PC-9 (cell line): Measurements from ENCODE around the gene CMTM8.

Experiments
- CTCF ChIP-seq: fragments of 200-600 bp; sonication (generic); conservative IDR thresholded peaks from 2 replicates; pipeline ENCODE4 v1.6.1; 2017; ENCODE audit warnings: mixed run types, antibody characterized with exemption, mild to moderate bottlenecking, moderate library complexity
- EZH2 ChIP-seq: fragments of 200-600 bp; sonication (generic); IDR thresholded peaks from 2 replicates; pipeline ENCODE4 v1.8.0; 2017; ENCODE audit warnings: antibody characterized with exemption, low read depth

GRCh38 chr3:32320080-32320479, 81.6 kb downstream of the CMTM8 start:
- no peak for TF ChIP-seq CTCF
- TF ChIP-seq EZH2: no peak
